H1 (cell line): ENCODE results near the gene CD164. TPM values are rescaled to one million over a fixed set of nuclear protein-coding genes. Genes with fewer than 3 reads are reported as not detected.

Source experiments
- CTCF ChIA-PET: fragments of 300-600 bp; sonication (Branson Sonifier 250); formaldehyde crosslinking; loops from one replicate; lab custom pipeline; 2021; ENCODE audit not compliant: partially characterized antibody; lab: Charles Lee
- POLR2A ChIA-PET: fragments of 300-600 bp; sonication (Branson Sonifier 250); formaldehyde crosslinking; loops from one replicate; lab custom pipeline; 2021; ENCODE audit warnings: inconsistent platforms; ENCODE audit not compliant: partially characterized antibody; lab: Charles Lee
- DNase-seq, 2 experiments: peaks; one replicate each; pipeline versions ENCODE4 v3.0.0 to v3.0.0-alpha.2; 2010 to 2022; ENCODE audit warnings: low spot score in 2 of 2, low read depth in 1 of 2, mixed read lengths in 1 of 2
- FAIRE-seq: peaks from 2 replicates; lab custom pipeline; 2011; peaks lifted over from hg19 to GRCh38; lab: Jason Lieb, UNC
- H2AFZ ChIP-seq: 2 replicates; pipeline ENCODE4 v1.8.1; 2012; ENCODE audit warnings: low read length, inconsistent platforms
- H2AK5ac ChIP-seq: 2 replicates; pipeline ENCODE4 v1.6.1; 2013; ENCODE audit warnings: low read depth, low read length
- H2BK120ac ChIP-seq: replicated peaks from 2 replicates; pipeline ENCODE3; 2013; ENCODE audit warnings: low read depth, low read length, inconsistent platforms
- H2BK12ac ChIP-seq: 2 replicates; pipeline ENCODE4 v1.6.1; 2013; ENCODE audit warnings: low read depth, low read length
- H2BK15ac ChIP-seq: 2 replicates; pipeline ENCODE4 v1.6.1; 2013; ENCODE audit warnings: low read length
- H2BK20ac ChIP-seq: 2 replicates; pipeline ENCODE4 v1.6.1; 2013; ENCODE audit warnings: low read length
- H2BK5ac ChIP-seq: 2 replicates; pipeline ENCODE4 v1.6.1; 2013; ENCODE audit warnings: low read depth, low read length
- H3K14ac ChIP-seq: 2 replicates; pipeline ENCODE4 v1.6.1; 2013; ENCODE audit warnings: inconsistent platforms; ENCODE audit not compliant: insufficient read length
- H3K18ac ChIP-seq: 2 replicates; pipeline ENCODE4 v1.6.1; 2013; ENCODE audit warnings: low read length; ENCODE audit errors: extremely low read depth
- H3K23ac ChIP-seq: 2 replicates; pipeline ENCODE4 v1.6.1; 2013; ENCODE audit warnings: inconsistent platforms; ENCODE audit not compliant: insufficient read length
- H3K23me2 ChIP-seq: 2 replicates; pipeline ENCODE4 v1.6.1; 2013; ENCODE audit warnings: low read depth, low read length
- H3K27ac ChIP-seq: 2 replicates; pipeline ENCODE4 v1.6.1; 2011; ENCODE audit warnings: low read depth, low read length, inconsistent platforms
- H3K27me3 ChIP-seq, 4 experiments: replicated peaks in 1 of 4; 1 replicate in 1 of 4; 2 replicates in 3 of 4; pipeline versions ENCODE4 v1.6.1 to v1.8.1; 2011 to 2013; ENCODE audit warnings: low read length in 3 of 4, mild to moderate bottlenecking in 3 of 4, inconsistent platforms in 2 of 4, mixed read lengths in 2 of 4, moderate library complexity in 1 of 4; ENCODE audit not compliant: control insufficient read depth in 3 of 4, insufficient read depth in 3 of 4; ENCODE audit errors: extremely low read depth in 1 of 4
- H3K36me3 ChIP-seq, 4 experiments: 2 replicates each; pipeline versions ENCODE4 v1.6.1 to v1.8.1; 2011 to 2013; ENCODE audit warnings: mild to moderate bottlenecking in 4 of 4, low read length in 3 of 4, moderate library complexity in 2 of 4, control low read depth in 1 of 4, inconsistent platforms in 1 of 4; ENCODE audit not compliant: insufficient read depth in 4 of 4, control insufficient read depth in 2 of 4
- H3K4ac ChIP-seq: replicated peaks from 2 replicates; pipeline ENCODE3; 2013; ENCODE audit warnings: low read length, low read depth, mixed read lengths, inconsistent platforms; ENCODE audit not compliant: insufficient read length
- H3K4me1 ChIP-seq, 4 experiments: replicated peaks in 1 of 4; 1 replicate in 1 of 4; 2 replicates in 3 of 4; pipeline versions ENCODE4 v1.6.1 to v1.8.1; 2011 to 2013; ENCODE audit warnings: low read length in 3 of 4, inconsistent platforms in 2 of 4, mixed read lengths in 1 of 4; ENCODE audit not compliant: insufficient read depth in 4 of 4, control insufficient read depth in 3 of 4
- H3K4me2 ChIP-seq, 2 experiments: 2 replicates each; pipeline versions ENCODE4 v1.6.1 to v1.8.1; 2011 to 2013; ENCODE audit warnings: low read depth in 2 of 2, low read length in 2 of 2, control low read depth in 1 of 2, inconsistent platforms in 1 of 2, mild to moderate bottlenecking in 1 of 2; ENCODE audit not compliant: insufficient read depth in 1 of 2
- H3K4me3 ChIP-seq, 4 experiments: fragments of 200-600, 300-600 bp in 1 of 4; sonication (generic), shearing (Covaris generic), sonication (Bioruptor Twin) in 1 of 4; 2 replicates each; pipeline versions ENCODE4 v1.5.1 to v1.8.1; 2011 to 2016; ENCODE audit warnings: low read length in 4 of 4, low read depth in 3 of 4, control low read depth in 2 of 4, inconsistent platforms in 2 of 4, mild to moderate bottlenecking in 2 of 4, mixed read lengths in 1 of 4, moderate library complexity in 1 of 4; ENCODE audit not compliant: insufficient read depth in 2 of 4; ENCODE audit errors: extremely low read depth in 1 of 4
- H3K56ac ChIP-seq: replicated peaks from 2 replicates; pipeline ENCODE3; 2013; ENCODE audit warnings: low read depth, mild to moderate bottlenecking, mixed read lengths, low read length, inconsistent platforms; ENCODE audit not compliant: insufficient read length
- H3K79me1 ChIP-seq: 2 replicates; pipeline ENCODE4 v1.6.1; 2013; ENCODE audit warnings: low read depth, low read length, control low read depth
- H3K79me2 ChIP-seq, 2 experiments: 2 replicates each; pipeline versions ENCODE4 v1.6.1 to v1.8.1; 2012 to 2013; ENCODE audit warnings: low read length in 2 of 2, mild to moderate bottlenecking in 2 of 2, inconsistent platforms in 1 of 2; ENCODE audit not compliant: insufficient read depth in 2 of 2, control insufficient read depth in 1 of 2
- H3K9ac ChIP-seq, 4 experiments: replicated peaks in 1 of 4; 1 replicate in 1 of 4; 2 replicates in 3 of 4; pipeline versions ENCODE4 v1.6.1 to v1.8.1; 2011 to 2013; ENCODE audit warnings: low read depth in 3 of 4, low read length in 3 of 4, control low read depth in 2 of 4, mild to moderate bottlenecking in 2 of 4, moderate library complexity in 2 of 4, inconsistent platforms in 1 of 4; ENCODE audit errors: extremely low read depth in 1 of 4
- H3K9me3 ChIP-seq, 2 experiments: 2 replicates each; pipeline versions ENCODE4 v1.6.1 to v1.8.1; 2012 to 2013; ENCODE audit warnings: mild to moderate bottlenecking in 2 of 2, moderate library complexity in 2 of 2, control low read depth in 1 of 2, inconsistent platforms in 1 of 2, low read depth in 1 of 2, low read length in 1 of 2, mixed read lengths in 1 of 2; ENCODE audit not compliant: insufficient read depth in 2 of 2
- H4K20me1 ChIP-seq, 2 experiments: replicated peaks in 1 of 2; 2 replicates each; pipeline versions ENCODE3 to v1.8.1; 2011 to 2013; ENCODE audit warnings: inconsistent platforms in 2 of 2, low read length in 2 of 2, mild to moderate bottlenecking in 1 of 2; ENCODE audit not compliant: insufficient read depth in 2 of 2, control insufficient read depth in 1 of 2
- H4K5ac ChIP-seq: 2 replicates; pipeline ENCODE4 v1.6.1; 2013; ENCODE audit warnings: low read length, low read depth, mixed read lengths, inconsistent platforms; ENCODE audit not compliant: insufficient read length
- H4K8ac ChIP-seq: 2 replicates; pipeline ENCODE4 v1.8.0; 2013; ENCODE audit warnings: mild to moderate bottlenecking, moderate library complexity, low read length, inconsistent platforms; ENCODE audit not compliant: insufficient read depth; ENCODE audit errors: extremely low read depth
- H4K91ac ChIP-seq: replicated peaks from 2 replicates; pipeline ENCODE3; 2013; ENCODE audit warnings: low read length, mixed read lengths, inconsistent platforms; ENCODE audit not compliant: insufficient read length
- HDAC2 ChIP-seq, 2 experiments: fragments of 300-600 bp in 1 of 2; sonication (generic) in 1 of 2; IDR thresholded peaks; 2 replicates each; pipeline ENCODE4 v1.6.1; 2011 to 2012; ENCODE audit warnings: low read depth in 2 of 2, low read length in 2 of 2, mild to moderate bottlenecking in 2 of 2, moderate library complexity in 2 of 2, borderline replicate concordance in 1 of 2, inconsistent platforms in 1 of 2
- JUND ChIP-seq: IDR thresholded peaks from 2 replicates; pipeline ENCODE4 v1.6.1; 2011; ENCODE audit warnings: mild to moderate bottlenecking, improper control_type of control experiment, low read length
- NRF1 ChIP-seq: IDR thresholded peaks from 2 replicates; pipeline ENCODE4 v1.6.1; 2011; ENCODE audit warnings: mild to moderate bottlenecking, low read depth, low read length, improper control_type of control experiment
- RNF2 ChIP-seq: fragments of 200-900, 300-1000 bp; sonication (generic); IDR thresholded peaks from 2 replicates; pipeline ENCODE4 v1.7.1; 2016; ENCODE audit warnings: borderline replicate concordance, low read depth, mild to moderate bottlenecking, antibody characterized with exemption, low read length; ENCODE audit not compliant: poor library complexity, severe bottlenecking; ENCODE audit errors: missing control alignments
- TEAD4 ChIP-seq: IDR thresholded peaks from 2 replicates; pipeline ENCODE4 v1.6.1; 2012; ENCODE audit warnings: low read depth, low read length, inconsistent platforms, mixed read lengths
- polyA plus RNA-seq, 7 experiments: library from polyadenylated mRNA; depleted of rRNA in 3 of 7; stranded (reverse) in 5 of 7; unstranded in 2 of 7; fragments of >200 nt in 5 of 7; fragments of 200-250 nt in 2 of 7; gene quantifications; 1 replicate in 5 of 7; 2 replicates in 1 of 7; 4 replicates in 1 of 7; pipeline versions ENCODE4 v1.2.1 to v1.2.3, GENCODE V29; 2011 to 2013; ENCODE audit warnings: missing spikeins in 2 of 7, mixed read lengths in 2 of 7
- total RNA-seq: library from RNA; stranded (reverse); fragmentation: NEBNext Ultra II Directional; extraction: Animal tissue kit (Norgen Biotek cat#: 25700); gene quantifications from 2 replicates; pipeline ENCODE4 v1.2.1, GENCODE V29; 2021
- TF ChIP-seq, protein P1 (sequence below), 3 experiments: IDR thresholded peaks; 1 replicate in 2 of 3; 2 replicates in 1 of 3; pipeline versions ENCODE4 v1.5.1 to v1.6.1; 2011; ENCODE audit warnings: low read length in 3 of 3, mild to moderate bottlenecking in 3 of 3, inconsistent platforms in 2 of 3, low read depth in 1 of 3, moderate library complexity in 1 of 3; ENCODE audit not compliant: insufficient read depth in 1 of 3; ENCODE audit errors: control extremely low read depth in 1 of 3

CD164 gene
- total and polyA plus RNA-seq, 2 of the 8 experiments (the other 6 are each of a cell fraction or from before 2014, with no cell fraction given), result 69.3 to 94.3 TPM

DNA sequence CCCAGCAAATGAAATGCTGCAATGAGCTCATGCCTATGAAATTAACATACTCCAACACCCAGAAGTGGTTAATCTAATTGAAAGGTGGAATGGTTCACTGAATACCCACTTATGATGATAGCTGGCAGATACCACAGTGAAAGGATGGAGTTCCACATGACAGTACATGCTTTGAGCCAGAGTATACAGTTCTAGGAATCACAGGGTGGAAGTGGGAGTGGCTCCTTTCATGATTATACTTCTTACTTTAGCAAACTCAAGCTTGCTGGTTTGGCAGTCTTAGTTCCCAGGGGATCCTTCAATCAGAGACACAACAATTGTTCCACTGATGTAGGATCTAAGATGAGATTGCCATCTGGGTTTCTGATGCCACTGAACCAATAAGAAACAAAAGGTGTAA, 21.5 kb downstream of the CD164 start:
- no peak overlapping the region for H2AK5ac ChIP-seq
- H3K18ac ChIP-seq, result no peak overlapping the region
- no peaks in the 10 kb centered on the region for H4K20me1 ChIP-seq
- H2AFZ ChIP-seq, result no peak overlapping the region
- ChIA-PET CTCF (interaction anchor here (3.0 kb wide), 1 partner anchor 23 kb away, joined by 13 read pairs; no protein-coding TSS in a partner anchor), POLR2A (interaction anchor here (0.5 to 3.5 kb wide), 3 partner anchors 10 to 1297 kb away, joined by 3 to 12 read pairs (median 3); no protein-coding TSS in a partner anchor)
- no peaks in the 10 kb centered on the region for H3K4me1 ChIP-seq
- H3K4me2 ChIP-seq, result no peak overlapping the region
- H3K14ac ChIP-seq, result no peak overlapping the region
- H3K79me2 ChIP-seq, result no peaks in the 10 kb centered on the region
- no peak for TF ChIP-seq JUND
- TF ChIP-seq, protein P1, sequence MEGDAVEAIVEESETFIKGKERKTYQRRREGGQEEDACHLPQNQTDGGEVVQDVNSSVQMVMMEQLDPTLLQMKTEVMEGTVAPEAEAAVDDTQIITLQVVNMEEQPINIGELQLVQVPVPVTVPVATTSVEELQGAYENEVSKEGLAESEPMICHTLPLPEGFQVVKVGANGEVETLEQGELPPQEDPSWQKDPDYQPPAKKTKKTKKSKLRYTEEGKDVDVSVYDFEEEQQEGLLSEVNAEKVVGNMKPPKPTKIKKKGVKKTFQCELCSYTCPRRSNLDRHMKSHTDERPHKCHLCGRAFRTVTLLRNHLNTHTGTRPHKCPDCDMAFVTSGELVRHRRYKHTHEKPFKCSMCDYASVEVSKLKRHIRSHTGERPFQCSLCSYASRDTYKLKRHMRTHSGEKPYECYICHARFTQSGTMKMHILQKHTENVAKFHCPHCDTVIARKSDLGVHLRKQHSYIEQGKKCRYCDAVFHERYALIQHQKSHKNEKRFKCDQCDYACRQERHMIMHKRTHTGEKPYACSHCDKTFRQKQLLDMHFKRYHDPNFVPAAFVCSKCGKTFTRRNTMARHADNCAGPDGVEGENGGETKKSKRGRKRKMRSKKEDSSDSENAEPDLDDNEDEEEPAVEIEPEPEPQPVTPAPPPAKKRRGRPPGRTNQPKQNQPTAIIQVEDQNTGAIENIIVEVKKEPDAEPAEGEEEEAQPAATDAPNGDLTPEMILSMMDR (IDR thresholded peaks at IDR 0.05; ENCODE audit: control extremely low read depth in 1 of 3, insufficient read depth in 1 of 3, low read depth in 1 of 3, low read length in 3 of 3), result no peak
- no peak for TF ChIP-seq TEAD4
- TF ChIP-seq HDAC2 (IDR thresholded peaks at IDR 0.05; ENCODE audit: borderline replicate concordance in 1 of 2, low read depth in 2 of 2, low read length in 2 of 2), result no peak
- TF ChIP-seq RNF2, result no peak
- TF ChIP-seq NRF1, result no peak
- H3K23ac ChIP-seq, result no peak overlapping the region
- H2BK20ac ChIP-seq, result no peak overlapping the region
- H4K8ac ChIP-seq, result no peak overlapping the region
- H3K56ac ChIP-seq, result no peak overlapping the region
- no peaks in the 10 kb centered on the region for H3K27me3 ChIP-seq
- no peaks in the 10 kb centered on the region for H3K23me2 ChIP-seq
- no peak overlapping the region for H3K4ac ChIP-seq
- no peak overlapping the region for H3K27ac ChIP-seq
- H3K4me3 ChIP-seq, result no peak overlapping the region
- H2BK15ac ChIP-seq, result no peak overlapping the region
- no peaks in the 10 kb centered on the region for H3K79me1 ChIP-seq
- no peak overlapping the region for H2BK120ac ChIP-seq
- DNase-seq (no peak), FAIRE-seq (no peak)
- no peak overlapping the region for H4K5ac ChIP-seq
- no peak overlapping the region for H2BK5ac ChIP-seq
- H2BK12ac ChIP-seq, result no peak overlapping the region
- no peak overlapping the region for H3K9ac ChIP-seq
- H4K91ac ChIP-seq, result no peak overlapping the region
- H3K36me3 ChIP-seq, result peaks cover 4 to 41% (median 27%) of the 10 kb centered on the region in 4 experiments; a peak in 7 of 8 replicates
- H3K9me3 ChIP-seq, result peaks cover 7 to 16% of the 10 kb centered on the region in 2 experiments; a peak in 1 of 4 replicates
